Ovary (tissue), 3 donors: ENCODE results near the gene FPR3.
"Not testable (repeated sequence)": the region's sequence is repeated elsewhere in the genome, so short reads cannot be mapped to it uniquely, and the experiment has no call there.

Source experiments
- CTCF ChIP-seq, 3 donors: fragments of 450-650 bp in 2 of 3; fragments of 200-600 bp in 1 of 3; IDR thresholded peaks; one replicate each; pipeline versions ENCODE4 v1.5.1 to v1.8.0; 2016 to 2022; ENCODE audit warnings: antibody characterized with exemption in 3 of 3, mild to moderate bottlenecking in 1 of 3
- EP300 ChIP-seq: sonication (generic); formaldehyde crosslinking; IDR thresholded peaks from one replicate; pipeline ENCODE4 v1.6.1; 2017; ENCODE audit warnings: antibody characterized with exemption
- POLR2A ChIP-seq: fragments of 450-650 bp; IDR thresholded peaks from one replicate; pipeline ENCODE4 v1.6.1; 2017; ENCODE audit warnings: antibody characterized with exemption, mild to moderate bottlenecking, moderate library complexity
- donor health status: DM: no; HTN: no; CAD: no.

- TF ChIP-seq CTCF (IDR thresholded peaks at IDR 0.05); POLR2A; EP300: not testable (repeated sequence)
Measured at GRCh38 chr19:51805396-51805795, 10.4 kb downstream of the FPR3 start.
